ENCODE measurements around the gene CROCC.

CROCC gene

DNA sequence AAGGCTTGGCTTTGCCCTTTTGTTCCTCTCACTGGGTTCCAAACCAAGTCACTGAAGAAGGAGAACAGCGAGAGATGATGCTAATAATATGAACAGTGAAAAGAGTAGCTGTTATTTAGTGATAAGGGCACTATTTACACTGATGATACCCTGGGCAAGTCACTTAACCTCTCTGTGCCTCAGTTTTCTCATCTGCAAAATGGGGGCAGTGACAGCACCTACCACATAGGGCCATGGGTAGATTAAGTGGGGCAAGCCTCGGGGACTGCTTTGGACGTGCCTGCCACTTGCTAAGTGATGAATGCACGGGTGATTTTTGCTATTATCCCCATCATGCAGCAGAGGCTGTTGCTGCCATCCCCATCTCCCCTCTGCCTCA is 80.8 kb downstream of the CROCC start:
- ChIA-PET POLR2A (no interaction called here), CTCF (interaction anchor here (0.9 to 2.0 kb wide), 2 partner anchors 41 to 51 kb away, joined by 3 to 6 read pairs; no protein-coding TSS in a partner anchor)
- TF ChIP-seq, protein P1, sequence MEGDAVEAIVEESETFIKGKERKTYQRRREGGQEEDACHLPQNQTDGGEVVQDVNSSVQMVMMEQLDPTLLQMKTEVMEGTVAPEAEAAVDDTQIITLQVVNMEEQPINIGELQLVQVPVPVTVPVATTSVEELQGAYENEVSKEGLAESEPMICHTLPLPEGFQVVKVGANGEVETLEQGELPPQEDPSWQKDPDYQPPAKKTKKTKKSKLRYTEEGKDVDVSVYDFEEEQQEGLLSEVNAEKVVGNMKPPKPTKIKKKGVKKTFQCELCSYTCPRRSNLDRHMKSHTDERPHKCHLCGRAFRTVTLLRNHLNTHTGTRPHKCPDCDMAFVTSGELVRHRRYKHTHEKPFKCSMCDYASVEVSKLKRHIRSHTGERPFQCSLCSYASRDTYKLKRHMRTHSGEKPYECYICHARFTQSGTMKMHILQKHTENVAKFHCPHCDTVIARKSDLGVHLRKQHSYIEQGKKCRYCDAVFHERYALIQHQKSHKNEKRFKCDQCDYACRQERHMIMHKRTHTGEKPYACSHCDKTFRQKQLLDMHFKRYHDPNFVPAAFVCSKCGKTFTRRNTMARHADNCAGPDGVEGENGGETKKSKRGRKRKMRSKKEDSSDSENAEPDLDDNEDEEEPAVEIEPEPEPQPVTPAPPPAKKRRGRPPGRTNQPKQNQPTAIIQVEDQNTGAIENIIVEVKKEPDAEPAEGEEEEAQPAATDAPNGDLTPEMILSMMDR (IDR thresholded peaks at IDR 0.05; ENCODE audit: control extremely low read depth, extremely low read depth, low read depth, missing control alignments) = no peak
- DNase-seq (ENCODE audit: extremely low spot score) = no peak

DNA sequence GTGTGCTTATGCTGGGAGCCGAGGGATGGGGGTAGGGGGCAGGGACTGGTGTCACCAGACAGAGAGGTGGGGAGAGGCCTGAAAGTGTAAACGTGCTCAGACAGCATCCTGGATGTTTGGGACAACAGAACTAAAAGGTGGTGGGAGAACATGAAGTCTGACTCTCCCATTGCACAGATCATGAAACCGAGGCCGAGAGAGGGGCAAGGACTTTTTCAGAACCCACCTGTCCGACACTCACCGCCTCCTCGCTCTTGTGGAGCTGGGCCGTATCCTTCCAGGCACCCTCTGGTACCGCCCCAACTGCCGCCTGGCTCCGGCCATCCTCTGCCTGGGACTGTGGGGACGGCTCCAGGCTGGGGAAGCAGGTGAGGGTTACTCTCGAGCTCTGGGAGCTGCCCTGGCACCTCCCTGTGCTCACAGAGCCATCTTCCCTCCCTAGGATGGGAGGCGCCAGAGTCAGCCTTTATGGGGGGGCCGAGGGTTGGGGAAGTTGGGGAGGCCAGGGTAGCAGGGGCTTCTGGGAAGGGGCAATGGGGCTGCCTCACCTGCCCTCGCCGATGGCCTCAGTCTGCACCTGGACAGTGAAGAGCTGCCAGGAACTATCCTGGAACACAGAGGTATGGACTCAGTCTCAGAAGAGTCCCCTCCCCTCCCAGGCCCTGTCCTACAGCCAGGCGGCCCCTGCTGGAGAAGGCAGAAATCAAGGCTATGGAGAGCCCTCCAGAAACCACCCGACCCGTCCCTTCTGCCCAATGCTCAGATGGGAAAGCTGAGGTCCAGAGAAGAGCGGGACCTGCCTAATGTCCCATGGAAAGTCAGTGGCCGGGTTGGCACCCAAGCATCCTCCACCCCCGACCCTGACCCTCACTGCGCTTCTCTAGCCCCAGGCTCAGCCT is 83.0 kb downstream of the CROCC start:
- POLR2A ChIA-PET = no interaction called here
- DNase-seq (ENCODE audit: extremely low spot score) = no peak
- CTCF ChIA-PET = no interaction called here
- TF ChIP-seq, protein P1 (IDR thresholded peaks at IDR 0.05; ENCODE audit: control extremely low read depth, extremely low read depth, low read depth, missing control alignments) = no peak

DNA sequence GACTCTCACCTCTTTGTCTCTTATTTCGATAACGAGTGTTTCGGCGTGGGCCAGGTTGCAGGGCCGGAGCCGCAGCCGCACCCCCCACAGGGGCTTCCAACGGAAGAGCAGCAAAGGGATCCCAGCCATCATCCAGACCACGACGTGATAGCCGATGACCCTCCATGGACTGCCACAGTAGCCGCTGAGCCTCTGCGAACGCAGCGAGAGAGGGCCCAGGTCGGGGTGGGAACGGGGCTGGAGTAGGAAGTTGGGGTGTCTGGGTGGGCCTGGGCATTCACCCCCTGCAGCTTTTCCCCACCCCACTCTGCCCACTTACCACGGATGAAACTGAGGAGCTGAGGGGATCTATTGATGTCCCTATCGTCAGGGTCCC is 83.6 kb downstream of the CROCC start:
- DNase-seq (ENCODE audit: extremely low spot score) = no peak
- ChIA-PET CTCF (no interaction called here), POLR2A (no interaction called here)
- TF ChIP-seq, protein P1 (IDR thresholded peaks at IDR 0.05; ENCODE audit: control extremely low read depth, extremely low read depth, low read depth, missing control alignments) = no peak

DNA sequence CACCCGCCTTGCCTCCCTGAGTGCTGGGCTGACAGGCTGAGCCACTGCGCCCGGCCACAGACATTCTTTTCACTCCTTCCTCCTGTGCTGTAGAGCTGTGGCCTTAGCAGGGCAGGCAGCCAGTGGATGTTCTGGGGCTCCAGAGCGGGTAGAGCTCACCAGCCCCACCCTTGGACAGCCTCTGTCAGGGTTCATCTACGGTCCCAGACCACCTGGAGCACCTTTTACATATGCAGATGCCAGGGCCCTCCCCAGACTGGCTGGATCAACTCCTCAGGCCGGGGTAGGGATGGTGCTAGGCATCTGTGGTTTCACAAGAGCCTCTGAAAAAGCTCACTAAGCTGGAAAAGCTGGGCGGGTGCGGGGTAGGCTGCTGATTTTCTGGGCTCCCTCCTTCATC is 85.4 kb downstream of the CROCC start:
- TF ChIP-seq, protein P1 (IDR thresholded peaks at IDR 0.05; ENCODE audit: control extremely low read depth, extremely low read depth, low read depth, missing control alignments) = no peak
- no peak for DNase-seq (ENCODE audit: extremely low spot score)
- CTCF ChIA-PET = interaction anchor here (1.2 to 1.3 kb wide), 2 partner anchors 11 to 55 kb away, joined by 3 read pairs; no protein-coding TSS in a partner anchor
- POLR2A ChIA-PET = no interaction called here

DNA sequence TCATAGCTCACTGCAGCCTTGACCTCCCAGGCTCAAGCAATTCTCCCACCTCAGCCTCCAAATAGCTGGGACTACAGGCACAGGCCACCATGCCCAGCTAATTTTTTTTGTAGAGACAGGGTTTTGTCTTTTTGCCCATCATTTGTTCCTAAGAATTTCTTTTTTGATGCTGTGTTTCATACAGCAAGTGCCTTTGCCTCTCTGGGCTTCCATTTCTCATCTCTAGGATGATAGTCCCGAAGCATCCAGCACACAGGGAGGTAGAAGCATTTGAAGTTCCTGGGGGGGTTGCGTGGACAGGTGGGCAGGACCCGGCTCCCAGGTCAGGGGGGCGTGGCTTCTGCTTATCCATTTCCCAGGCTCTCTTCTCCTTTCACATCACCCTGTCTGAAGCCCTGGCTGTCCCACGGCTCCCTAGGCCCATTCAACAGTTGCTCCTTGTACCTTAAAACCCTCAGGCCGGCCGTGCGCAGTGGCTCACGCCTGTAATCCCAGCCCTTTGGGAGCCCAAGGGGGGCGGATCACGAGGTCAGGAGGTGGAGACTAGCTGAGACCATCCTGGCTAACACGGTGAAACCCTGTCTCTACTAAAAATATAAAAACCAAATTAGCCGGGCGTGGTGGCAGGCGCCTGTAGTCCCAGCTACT is 86.6 kb downstream of the CROCC start:
- no peak for DNase-seq (ENCODE audit: extremely low spot score)
- ChIA-PET CTCF (no interaction called here), POLR2A (no interaction called here)
- TF ChIP-seq, protein P1 (IDR thresholded peaks at IDR 0.05; ENCODE audit: control extremely low read depth, extremely low read depth, low read depth, missing control alignments) = no peak

DNA sequence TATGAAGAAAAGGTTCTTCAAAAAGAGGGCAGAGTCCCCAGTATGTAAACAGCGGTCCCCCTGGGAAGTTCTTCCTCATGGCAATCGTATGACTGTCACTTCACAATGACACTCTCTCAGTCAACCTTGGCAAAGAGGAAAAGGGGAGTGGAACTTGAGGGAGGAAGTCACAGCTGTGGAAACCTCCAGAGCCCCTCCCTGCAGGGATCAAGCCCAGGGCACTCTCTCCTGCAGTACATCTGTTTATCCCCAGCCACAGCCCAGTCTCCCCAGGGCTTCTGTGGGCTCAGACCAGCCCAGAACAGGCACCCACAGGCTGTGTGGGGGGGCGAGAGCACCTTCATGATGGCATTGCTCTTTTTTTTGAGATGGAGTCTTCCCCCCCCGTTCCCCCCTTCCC is 88.0 kb downstream of the CROCC start:
- CTCF ChIA-PET = interaction anchor here (1.3 to 2.3 kb wide), 3 partner anchors 13 to 58 kb away, joined by 3 to 10 read pairs (median 6); no protein-coding TSS in a partner anchor
- POLR2A ChIA-PET = interaction anchor here (0.6 kb wide), 1 partner anchor 15 kb away, joined by 4 read pairs; no protein-coding TSS in a partner anchor
- no peak for DNase-seq (ENCODE audit: extremely low spot score)
- TF ChIP-seq, protein P1 (IDR thresholded peaks at IDR 0.05; ENCODE audit: control extremely low read depth, extremely low read depth, low read depth, missing control alignments) = no peak

Measured in GM10248 (cell line).